GM12878 (cell line): ENCODE results near the gene CAPNS1. TPM values are rescaled to one million over a fixed set of nuclear protein-coding genes. Genes with fewer than 3 reads are reported as not detected.

Source experiments
- PRDM15 ChIP-seq: fragments of 450-650 bp; formaldehyde crosslinking; IDR thresholded peaks from 2 replicates; pipeline ENCODE4 v1.4.0; 2020; ENCODE audit warnings: mild to moderate bottlenecking, moderate library complexity
- SKIL ChIP-seq: fragments of 450-650 bp; IDR thresholded peaks from 2 replicates; pipeline ENCODE4 v1.6.1; 2017; ENCODE audit warnings: mild to moderate bottlenecking, low read depth, inconsistent platforms; ENCODE audit not compliant: poor library complexity, severe bottlenecking
- SREBF1 ChIP-seq: IDR thresholded peaks from 2 replicates; pipeline ENCODE4 v1.6.1; 2012; ENCODE audit warnings: mild to moderate bottlenecking, low read length
- YY1 ChIP-seq: IDR thresholded peaks from 2 replicates; pipeline ENCODE4 v1.6.1; 2011; ENCODE audit warnings: low read depth, mild to moderate bottlenecking, low read length
- polyA plus RNA-seq, 11 experiments: library from polyadenylated mRNA; depleted of rRNA in 4 of 11; unstranded in 6 of 11; stranded (reverse) in 5 of 11; fragments of >200 nt; fragmentation: Nextera tagmentation in 4 of 11; fragmentation: Illumina TruSeq in 1 of 11; extraction: Ambion mirVana in 4 of 11; extraction: Trizol in 1 of 11; gene quantifications; 1 replicate in 1 of 11; 2 replicates in 10 of 11; pipeline versions ENCODE4 v1.2.1 to v1.2.3, GENCODE V29; 2011 to 2016; ENCODE audit warnings: inconsistent platforms in 2 of 11, missing spikeins in 2 of 11, low read depth in 1 of 11
- total RNA-seq, 4 experiments: library from RNA; depleted of rRNA in 3 of 4; stranded (reverse); fragments of >200 nt in 3 of 4; fragmentation: Illumina TruSeq in 1 of 4; extraction: Trizol in 1 of 4; gene quantifications; 2 replicates each; pipeline versions ENCODE4 v1.2.1 to v1.2.3, GENCODE V29; 2013 to 2021

Gene CAPNS1
- total and polyA plus RNA-seq, 10 of the 15 experiments (the other 5 are each of a cell fraction or from before 2014, with no cell fraction given): 96.9 to 562 (median 245) TPM

GRCh38 chr19:36114721-36115452 is 25.0 kb upstream of the CAPNS1 start, which contains the start of gene POLR2I (continued):
- peak; percentile 91 for TF ChIP-seq YY1
- TF ChIP-seq SREBF1: no peak
- peak; percentile 32 for TF ChIP-seq SKIL
- TF ChIP-seq PRDM15 (CRISPR knock-in tag): no peak
